ENCODE measurements around the gene PM20D2. TPM values are rescaled to one million over a fixed set of nuclear protein-coding genes. Genes with fewer than 3 reads are reported as not detected.

PM20D2 gene
- total and polyA plus RNA-seq, 2 of the 13 experiments (the other 11 are each of a cell fraction or from before 2014, with no cell fraction given), result 13.3 to 26.3 TPM

DNA sequence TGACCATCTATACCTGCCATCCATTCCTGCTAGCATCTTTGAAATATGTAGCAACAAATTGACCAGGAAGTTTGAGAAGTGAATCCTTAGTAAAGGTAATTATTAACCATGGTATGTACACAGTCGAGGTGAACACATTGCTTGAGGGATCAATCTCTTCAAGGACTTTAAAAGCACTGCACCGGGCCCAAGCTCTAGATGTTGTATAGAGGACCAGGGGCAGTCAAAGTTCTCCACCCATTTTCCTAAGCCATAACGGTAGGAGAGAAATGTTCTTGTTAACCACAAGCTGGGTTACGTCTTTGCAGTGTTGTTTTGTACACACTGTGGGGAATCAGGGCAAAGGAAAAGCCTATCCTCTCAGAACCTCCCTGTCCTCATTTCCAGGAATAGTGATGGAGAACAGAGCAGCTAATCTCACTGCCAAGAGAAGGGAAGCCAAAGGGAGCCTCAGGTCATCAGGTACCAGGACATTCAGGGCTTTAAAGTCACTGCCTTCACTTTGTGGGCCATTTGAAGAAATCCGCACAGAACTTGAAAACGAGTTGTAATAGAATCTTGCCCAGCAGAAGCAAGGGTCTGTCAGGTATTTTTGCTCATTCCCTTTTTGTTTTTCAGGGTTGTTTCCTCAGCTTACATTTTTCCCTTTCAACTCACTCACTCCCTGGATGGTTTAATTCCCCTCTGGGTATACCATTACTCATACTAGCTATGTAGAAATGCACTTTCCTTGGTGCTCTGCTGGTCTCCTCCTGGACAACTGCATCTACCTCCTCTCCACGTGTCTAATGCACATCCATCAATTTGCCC lies 5.3 kb upstream of the PM20D2 start (continued):
- TF ChIP-seq, protein P1, sequence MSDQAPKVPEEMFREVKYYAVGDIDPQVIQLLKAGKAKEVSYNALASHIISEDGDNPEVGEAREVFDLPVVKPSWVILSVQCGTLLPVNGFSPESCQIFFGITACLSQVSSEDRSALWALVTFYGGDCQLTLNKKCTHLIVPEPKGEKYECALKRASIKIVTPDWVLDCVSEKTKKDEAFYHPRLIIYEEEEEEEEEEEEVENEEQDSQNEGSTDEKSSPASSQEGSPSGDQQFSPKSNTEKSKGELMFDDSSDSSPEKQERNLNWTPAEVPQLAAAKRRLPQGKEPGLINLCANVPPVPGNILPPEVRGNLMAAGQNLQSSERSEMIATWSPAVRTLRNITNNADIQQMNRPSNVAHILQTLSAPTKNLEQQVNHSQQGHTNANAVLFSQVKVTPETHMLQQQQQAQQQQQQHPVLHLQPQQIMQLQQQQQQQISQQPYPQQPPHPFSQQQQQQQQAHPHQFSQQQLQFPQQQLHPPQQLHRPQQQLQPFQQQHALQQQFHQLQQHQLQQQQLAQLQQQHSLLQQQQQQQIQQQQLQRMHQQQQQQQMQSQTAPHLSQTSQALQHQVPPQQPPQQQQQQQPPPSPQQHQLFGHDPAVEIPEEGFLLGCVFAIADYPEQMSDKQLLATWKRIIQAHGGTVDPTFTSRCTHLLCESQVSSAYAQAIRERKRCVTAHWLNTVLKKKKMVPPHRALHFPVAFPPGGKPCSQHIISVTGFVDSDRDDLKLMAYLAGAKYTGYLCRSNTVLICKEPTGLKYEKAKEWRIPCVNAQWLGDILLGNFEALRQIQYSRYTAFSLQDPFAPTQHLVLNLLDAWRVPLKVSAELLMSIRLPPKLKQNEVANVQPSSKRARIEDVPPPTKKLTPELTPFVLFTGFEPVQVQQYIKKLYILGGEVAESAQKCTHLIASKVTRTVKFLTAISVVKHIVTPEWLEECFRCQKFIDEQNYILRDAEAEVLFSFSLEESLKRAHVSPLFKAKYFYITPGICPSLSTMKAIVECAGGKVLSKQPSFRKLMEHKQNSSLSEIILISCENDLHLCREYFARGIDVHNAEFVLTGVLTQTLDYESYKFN (CRISPR knock-in tag; conservative IDR thresholded peaks at IDR 0.05), result peak; percentile 89
- TF ChIP-seq BRD4 (CRISPR knock-in tag; IDR thresholded peaks at IDR 0.05) (no peak), TOPORS (CRISPR knock-in tag; IDR thresholded peaks at IDR 0.05) (no peak), ZFAT (CRISPR knock-in tag; conservative IDR thresholded peaks at IDR 0.05) (no peak), SMYD3 (CRISPR knock-in tag; IDR thresholded peaks at IDR 0.05) (no peak; the same call in 1 of the 2 replicates), NFYC (CRISPR knock-in tag; IDR thresholded peaks at IDR 0.05) (no peak; the same call in 1 of the 2 replicates), ZNF501 (CRISPR knock-in tag; IDR thresholded peaks at IDR 0.05) (0 out of 2 replicates have a peak, but pooled peaks have one; percentile 26), ATM (IDR thresholded peaks at IDR 0.05; ENCODE audit: borderline replicate concordance) (no peak), FOSL2 (CRISPR knock-in tag; IDR thresholded peaks at IDR 0.05) (0 out of 2 replicates have a peak, but pooled peaks have one; percentile 21), FIP1L1 (IDR thresholded peaks at IDR 0.05; ENCODE audit: borderline replicate concordance, insufficient read depth, low read depth, low read length) (no peak), HMG20A (CRISPR knock-in tag; IDR thresholded peaks at IDR 0.05; ENCODE audit: borderline replicate concordance) (peak; percentile 65; the same call in 1 of the 2 replicates), SUZ12 (IDR thresholded peaks at IDR 0.05; ENCODE audit: low read depth, low read length) (no peak), HNRNPUL1 (IDR thresholded peaks at IDR 0.05; ENCODE audit: low read depth, low read length) (0 out of 2 replicates have a peak, but pooled peaks have one; percentile 70)
- TF ChIP-seq, protein P2, sequence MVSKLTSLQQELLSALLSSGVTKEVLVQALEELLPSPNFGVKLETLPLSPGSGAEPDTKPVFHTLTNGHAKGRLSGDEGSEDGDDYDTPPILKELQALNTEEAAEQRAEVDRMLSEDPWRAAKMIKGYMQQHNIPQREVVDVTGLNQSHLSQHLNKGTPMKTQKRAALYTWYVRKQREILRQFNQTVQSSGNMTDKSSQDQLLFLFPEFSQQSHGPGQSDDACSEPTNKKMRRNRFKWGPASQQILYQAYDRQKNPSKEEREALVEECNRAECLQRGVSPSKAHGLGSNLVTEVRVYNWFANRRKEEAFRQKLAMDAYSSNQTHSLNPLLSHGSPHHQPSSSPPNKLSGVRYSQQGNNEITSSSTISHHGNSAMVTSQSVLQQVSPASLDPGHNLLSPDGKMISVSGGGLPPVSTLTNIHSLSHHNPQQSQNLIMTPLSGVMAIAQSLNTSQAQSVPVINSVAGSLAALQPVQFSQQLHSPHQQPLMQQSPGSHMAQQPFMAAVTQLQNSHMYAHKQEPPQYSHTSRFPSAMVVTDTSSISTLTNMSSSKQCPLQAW (CRISPR knock-in tag; IDR thresholded peaks at IDR 0.05), result peak; percentile 97
- TF ChIP-seq, protein P3, sequence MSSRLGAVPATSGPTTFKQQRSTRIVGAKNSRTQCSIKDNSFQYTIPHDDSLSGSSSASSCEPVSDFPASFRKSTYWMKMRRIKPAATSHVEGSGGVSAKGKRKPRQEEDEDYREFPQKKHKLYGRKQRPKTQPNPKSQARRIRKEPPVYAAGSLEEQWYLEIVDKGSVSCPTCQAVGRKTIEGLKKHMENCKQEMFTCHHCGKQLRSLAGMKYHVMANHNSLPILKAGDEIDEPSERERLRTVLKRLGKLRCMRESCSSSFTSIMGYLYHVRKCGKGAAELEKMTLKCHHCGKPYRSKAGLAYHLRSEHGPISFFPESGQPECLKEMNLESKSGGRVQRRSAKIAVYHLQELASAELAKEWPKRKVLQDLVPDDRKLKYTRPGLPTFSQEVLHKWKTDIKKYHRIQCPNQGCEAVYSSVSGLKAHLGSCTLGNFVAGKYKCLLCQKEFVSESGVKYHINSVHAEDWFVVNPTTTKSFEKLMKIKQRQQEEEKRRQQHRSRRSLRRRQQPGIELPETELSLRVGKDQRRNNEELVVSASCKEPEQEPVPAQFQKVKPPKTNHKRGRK (CRISPR knock-in tag; IDR thresholded peaks at IDR 0.05), result no peak
- TF ChIP-seq, protein P4, sequence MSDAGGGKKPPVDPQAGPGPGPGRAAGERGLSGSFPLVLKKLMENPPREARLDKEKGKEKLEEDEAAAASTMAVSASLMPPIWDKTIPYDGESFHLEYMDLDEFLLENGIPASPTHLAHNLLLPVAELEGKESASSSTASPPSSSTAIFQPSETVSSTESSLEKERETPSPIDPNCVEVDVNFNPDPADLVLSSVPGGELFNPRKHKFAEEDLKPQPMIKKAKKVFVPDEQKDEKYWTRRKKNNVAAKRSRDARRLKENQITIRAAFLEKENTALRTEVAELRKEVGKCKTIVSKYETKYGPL (CRISPR knock-in tag; IDR thresholded peaks at IDR 0.05), result no peak
- TF ChIP-seq, protein P5, sequence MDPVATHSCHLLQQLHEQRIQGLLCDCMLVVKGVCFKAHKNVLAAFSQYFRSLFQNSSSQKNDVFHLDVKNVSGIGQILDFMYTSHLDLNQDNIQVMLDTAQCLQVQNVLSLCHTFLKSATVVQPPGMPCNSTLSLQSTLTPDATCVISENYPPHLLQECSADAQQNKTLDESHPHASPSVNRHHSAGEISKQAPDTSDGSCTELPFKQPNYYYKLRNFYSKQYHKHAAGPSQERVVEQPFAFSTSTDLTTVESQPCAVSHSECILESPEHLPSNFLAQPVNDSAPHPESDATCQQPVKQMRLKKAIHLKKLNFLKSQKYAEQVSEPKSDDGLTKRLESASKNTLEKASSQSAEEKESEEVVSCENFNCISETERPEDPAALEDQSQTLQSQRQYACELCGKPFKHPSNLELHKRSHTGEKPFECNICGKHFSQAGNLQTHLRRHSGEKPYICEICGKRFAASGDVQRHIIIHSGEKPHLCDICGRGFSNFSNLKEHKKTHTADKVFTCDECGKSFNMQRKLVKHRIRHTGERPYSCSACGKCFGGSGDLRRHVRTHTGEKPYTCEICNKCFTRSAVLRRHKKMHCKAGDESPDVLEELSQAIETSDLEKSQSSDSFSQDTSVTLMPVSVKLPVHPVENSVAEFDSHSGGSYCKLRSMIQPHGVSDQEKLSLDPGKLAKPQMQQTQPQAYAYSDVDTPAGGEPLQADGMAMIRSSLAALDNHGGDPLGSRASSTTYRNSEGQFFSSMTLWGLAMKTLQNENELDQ (CRISPR knock-in tag; IDR thresholded peaks at IDR 0.05; ENCODE audit: borderline replicate concordance), result no peak
- TF ChIP-seq, protein P6, sequence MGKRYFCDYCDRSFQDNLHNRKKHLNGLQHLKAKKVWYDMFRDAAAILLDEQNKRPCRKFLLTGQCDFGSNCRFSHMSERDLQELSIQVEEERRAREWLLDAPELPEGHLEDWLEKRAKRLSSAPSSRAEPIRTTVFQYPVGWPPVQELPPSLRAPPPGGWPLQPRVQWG (CRISPR knock-in tag; IDR thresholded peaks at IDR 0.05; ENCODE audit: borderline replicate concordance, low read depth), result no peak

All from HepG2 (cell line).